ENCODE measurements around the gene DOCK1. TPM values are rescaled to one million over a fixed set of nuclear protein-coding genes. Genes with fewer than 3 reads are reported as not detected.
"Not testable (repeated sequence)": the region's sequence is repeated elsewhere in the genome, so short reads cannot be mapped to it uniquely, and the experiment has no call there.

Gene DOCK1
- total RNA-seq, 1 experiment from 2014 or later = not detected

- H3K4me1 ChIP-seq (ENCODE audit: low read length) = no peaks in the 10 kb centered on the region
- no peaks in the 10 kb centered on the region for H3K79me2 ChIP-seq (ENCODE audit: low read length)
- no peaks in the 10 kb centered on the region for H4K20me1 ChIP-seq (ENCODE audit: insufficient read depth, low read depth, low read length)
- no peaks in the 10 kb centered on the region for H3K9me2 ChIP-seq (replicated peaks; ENCODE audit: insufficient read depth, low read length)
- no peaks in the 10 kb centered on the region for H3K27me3 ChIP-seq (ENCODE audit: low read length)
- H3K4me3 ChIP-seq (ENCODE audit: low read length) = no peak overlapping the region
- no peak overlapping the region for H3K27ac ChIP-seq (ENCODE audit: low read length)
- peaks cover 4% of the 10 kb centered on the region; the same call in 1 of the 2 replicates for H3K9me3 ChIP-seq (ENCODE audit: low read length)
- no peak overlapping the region for H3K4me2 ChIP-seq (ENCODE audit: low read depth, low read length, poor library complexity, severe bottlenecking)
- H2AFZ ChIP-seq (ENCODE audit: low read length) = no peak overlapping the region
- no peak overlapping the region for H3K9ac ChIP-seq (ENCODE audit: low read length)
- DNase-seq = no peak
- no peaks in the 10 kb centered on the region for H3K36me3 ChIP-seq (ENCODE audit: insufficient read depth, low read length)
Observed at GRCh38 chr10:126913316-126913715, 8.1 kb downstream of the DOCK1 start.

- no peak overlapping the region for H3K4me2 ChIP-seq (ENCODE audit: low read depth, low read length, poor library complexity, severe bottlenecking)
- H3K79me2 ChIP-seq (ENCODE audit: low read length) = no peaks in the 10 kb centered on the region
- no peaks in the 10 kb centered on the region for H4K20me1 ChIP-seq (ENCODE audit: insufficient read depth, low read depth, low read length)
- no peak overlapping the region for H3K9ac ChIP-seq (ENCODE audit: low read length)
- H2AFZ ChIP-seq (ENCODE audit: low read length) = no peak overlapping the region
- peaks cover 4% of the 10 kb centered on the region; the same call in 1 of the 2 replicates for H3K9me3 ChIP-seq (ENCODE audit: low read length)
- DNase-seq = no peak
- H3K27me3 ChIP-seq (ENCODE audit: low read length) = no peaks in the 10 kb centered on the region
- H3K27ac ChIP-seq (ENCODE audit: low read length) = no peak overlapping the region
- H3K4me3 ChIP-seq (ENCODE audit: low read length) = no peak overlapping the region
- no peaks in the 10 kb centered on the region for H3K4me1 ChIP-seq (ENCODE audit: low read length)
- H3K36me3 ChIP-seq (ENCODE audit: insufficient read depth, low read length) = no peaks in the 10 kb centered on the region
- no peaks in the 10 kb centered on the region for H3K9me2 ChIP-seq (replicated peaks; ENCODE audit: insufficient read depth, low read length)
Observed at GRCh38 chr10:126914561-126914960, 9.3 kb downstream of the DOCK1 start.

GRCh38 chr10:126916952-126917351 lies 11.7 kb downstream of the DOCK1 start:
- H3K36me3 ChIP-seq (ENCODE audit: insufficient read depth, low read length); H3K79me2 ChIP-seq (ENCODE audit: low read length): not testable (repeated sequence)

GRCh38 chr10:126917375-126917774 lies 12.1 kb downstream of the DOCK1 start:
- Histone ChIP-seq H3K27ac (ENCODE audit: low read length) (no peak overlapping the region), H3K9ac (ENCODE audit: low read length) (no peak overlapping the region), H2AFZ (ENCODE audit: low read length) (no peak overlapping the region), H3K4me3 (ENCODE audit: low read length) (no peak overlapping the region), H3K79me2 (ENCODE audit: low read length) (no peaks in the 10 kb centered on the region), H3K9me2 (replicated peaks; ENCODE audit: insufficient read depth, low read length) (no peaks in the 10 kb centered on the region), H3K27me3 (ENCODE audit: low read length) (no peaks in the 10 kb centered on the region), H3K4me2 (ENCODE audit: low read depth, low read length, poor library complexity, severe bottlenecking) (no peak overlapping the region), H3K36me3 (ENCODE audit: insufficient read depth, low read length) (no peaks in the 10 kb centered on the region), H4K20me1 (ENCODE audit: insufficient read depth, low read depth, low read length) (no peaks in the 10 kb centered on the region), H3K4me1 (ENCODE audit: low read length) (no peaks in the 10 kb centered on the region), H3K9me3 (ENCODE audit: low read length) (no peaks in the 10 kb centered on the region)
- no peak for DNase-seq

More at GRCh38 chr10:126916952-126917351, 11.7 kb downstream of the DOCK1 start:
- not testable (repeated sequence) for H4K20me1 ChIP-seq (ENCODE audit: insufficient read depth, low read depth, low read length); H3K27ac ChIP-seq (ENCODE audit: low read length); H3K27me3 ChIP-seq (ENCODE audit: low read length); H3K9ac ChIP-seq (ENCODE audit: low read length); DNase-seq; H3K4me2 ChIP-seq (ENCODE audit: low read depth, low read length, poor library complexity, severe bottlenecking); H2AFZ ChIP-seq (ENCODE audit: low read length); H3K4me3 ChIP-seq (ENCODE audit: low read length); H3K4me1 ChIP-seq (ENCODE audit: low read length); H3K9me3 ChIP-seq (ENCODE audit: low read length); H3K9me2 ChIP-seq (replicated peaks; ENCODE audit: insufficient read depth, low read length)

GRCh38 chr10:126917975-126918908 lies 13.0 kb downstream of the DOCK1 start:
- no peak for DNase-seq
- H3K4me2 ChIP-seq (ENCODE audit: low read depth, low read length, poor library complexity, severe bottlenecking) = no peak overlapping the region
- H3K79me2 ChIP-seq (ENCODE audit: low read length) = no peaks in the 10 kb centered on the region
- no peak overlapping the region for H2AFZ ChIP-seq (ENCODE audit: low read length)
- H3K4me3 ChIP-seq (ENCODE audit: low read length) = no peak overlapping the region
- no peaks in the 10 kb centered on the region for H3K36me3 ChIP-seq (ENCODE audit: insufficient read depth, low read length)
- H3K27me3 ChIP-seq (ENCODE audit: low read length) = no peaks in the 10 kb centered on the region
- no peaks in the 10 kb centered on the region for H4K20me1 ChIP-seq (ENCODE audit: insufficient read depth, low read depth, low read length)
- no peak overlapping the region for H3K9ac ChIP-seq (ENCODE audit: low read length)
- no peaks in the 10 kb centered on the region for H3K9me3 ChIP-seq (ENCODE audit: low read length)
- no peak overlapping the region for H3K27ac ChIP-seq (ENCODE audit: low read length)
- H3K4me1 ChIP-seq (ENCODE audit: low read length) = no peaks in the 10 kb centered on the region
- H3K9me2 ChIP-seq (replicated peaks; ENCODE audit: insufficient read depth, low read length) = no peaks in the 10 kb centered on the region

GRCh38 chr10:126919426-126919825 lies 14.2 kb downstream of the DOCK1 start:
- Histone ChIP-seq H4K20me1 (ENCODE audit: insufficient read depth, low read depth, low read length) (no peaks in the 10 kb centered on the region), H3K9me2 (replicated peaks; ENCODE audit: insufficient read depth, low read length) (no peaks in the 10 kb centered on the region), H3K27me3 (ENCODE audit: low read length) (no peaks in the 10 kb centered on the region), H3K27ac (ENCODE audit: low read length) (no peak overlapping the region), H3K4me3 (ENCODE audit: low read length) (no peak overlapping the region), H3K9me3 (ENCODE audit: low read length) (no peaks in the 10 kb centered on the region), H3K9ac (ENCODE audit: low read length) (no peak overlapping the region), H2AFZ (ENCODE audit: low read length) (no peak overlapping the region), H3K4me2 (ENCODE audit: low read depth, low read length, poor library complexity, severe bottlenecking) (no peak overlapping the region), H3K36me3 (ENCODE audit: insufficient read depth, low read length) (no peaks in the 10 kb centered on the region), H3K4me1 (ENCODE audit: low read length) (no peaks in the 10 kb centered on the region), H3K79me2 (ENCODE audit: low read length) (no peaks in the 10 kb centered on the region)
- no peak for DNase-seq

- Histone ChIP-seq H3K79me2 (ENCODE audit: low read length) (no peaks in the 10 kb centered on the region), H3K9me3 (ENCODE audit: low read length) (no peaks in the 10 kb centered on the region), H3K9me2 (replicated peaks; ENCODE audit: insufficient read depth, low read length) (no peaks in the 10 kb centered on the region), H4K20me1 (ENCODE audit: insufficient read depth, low read depth, low read length) (no peaks in the 10 kb centered on the region), H3K9ac (ENCODE audit: low read length) (no peak overlapping the region), H3K36me3 (ENCODE audit: insufficient read depth, low read length) (no peaks in the 10 kb centered on the region), H3K4me3 (ENCODE audit: low read length) (no peak overlapping the region), H3K4me2 (ENCODE audit: low read depth, low read length, poor library complexity, severe bottlenecking) (no peak overlapping the region), H3K4me1 (ENCODE audit: low read length) (no peaks in the 10 kb centered on the region), H2AFZ (ENCODE audit: low read length) (no peak overlapping the region), H3K27me3 (ENCODE audit: low read length) (no peaks in the 10 kb centered on the region), H3K27ac (ENCODE audit: low read length) (no peak overlapping the region)
- DNase-seq = no peak
Observed at GRCh38 chr10:126921162-126921561, 15.9 kb downstream of the DOCK1 start.

GRCh38 chr10:126921974-126922525 lies 16.8 kb downstream of the DOCK1 start:
- H3K27ac ChIP-seq (ENCODE audit: low read length) = no peak overlapping the region
- no peak for DNase-seq
- H4K20me1 ChIP-seq (ENCODE audit: insufficient read depth, low read depth, low read length) = no peaks in the 10 kb centered on the region
- H3K79me2 ChIP-seq (ENCODE audit: low read length) = no peaks in the 10 kb centered on the region
- no peak overlapping the region for H3K4me3 ChIP-seq (ENCODE audit: low read length)
- no peaks in the 10 kb centered on the region for H3K4me1 ChIP-seq (ENCODE audit: low read length)
- no peaks in the 10 kb centered on the region for H3K9me3 ChIP-seq (ENCODE audit: low read length)
- H3K9ac ChIP-seq (ENCODE audit: low read length) = no peak overlapping the region
- no peaks in the 10 kb centered on the region for H3K27me3 ChIP-seq (ENCODE audit: low read length)
- H2AFZ ChIP-seq (ENCODE audit: low read length) = no peak overlapping the region
- H3K9me2 ChIP-seq (replicated peaks; ENCODE audit: insufficient read depth, low read length) = no peaks in the 10 kb centered on the region
- H3K36me3 ChIP-seq (ENCODE audit: insufficient read depth, low read length) = no peaks in the 10 kb centered on the region
- H3K4me2 ChIP-seq (ENCODE audit: low read depth, low read length, poor library complexity, severe bottlenecking) = no peak overlapping the region

Measured in Karpas-422 (cell line).